Activated T-helper 1 cell treated with anti-CD3 and anti-CD28 coated beads, Interleukin-2, amount 50 U/mL, for 16 hours (primary cell): ENCODE measurements around the gene NOX5.

Experiments
- DNase-seq, 2 donors: peaks; one replicate each; pipeline ENCODE4 v3.0.0-alpha.2; 2020; ENCODE audit warnings: low read depth in 1 of 2, low spot score in 1 of 2

NOX5 gene

GRCh38 chr15:68990231-68990991 lies 24.1 kb upstream of the NOX5 start:
- DNase-seq = no peak

GRCh38 chr15:68990992-68991500 lies 23.4 kb upstream of the NOX5 start:
- no peak for DNase-seq

GRCh38 chr15:68991723-68992122 lies 22.8 kb upstream of the NOX5 start:
- DNase-seq = no peak

- DNase-seq = no peak
Observed at GRCh38 chr15:68992696-68993095, 21.8 kb upstream of the NOX5 start.

- no peak for DNase-seq
Observed at GRCh38 chr15:68993276-68993675, 21.2 kb upstream of the NOX5 start.

GRCh38 chr15:68994149-68994548 lies 20.3 kb upstream of the NOX5 start:
- no peak for DNase-seq

GRCh38 chr15:68994981-68995761 lies 19.3 kb upstream of the NOX5 start:
- DNase-seq = no peak

GRCh38 chr15:68997050-68997449 lies 17.4 kb upstream of the NOX5 start:
- no peak for DNase-seq

GRCh38 chr15:68997930-68998777 lies 16.3 kb upstream of the NOX5 start:
- no peak for DNase-seq

- DNase-seq = no peak
Observed at GRCh38 chr15:68999091-68999490, 15.4 kb upstream of the NOX5 start.

- no peak for DNase-seq
Observed at GRCh38 chr15:69000091-69000490, 14.4 kb upstream of the NOX5 start.

- DNase-seq = no peak
Observed at GRCh38 chr15:69000725-69001503, 13.6 kb upstream of the NOX5 start.

- no peak for DNase-seq
Observed at GRCh38 chr15:69002783-69003182, 11.7 kb upstream of the NOX5 start.

- no peak for DNase-seq
Observed at GRCh38 chr15:69004011-69004410, 10.5 kb upstream of the NOX5 start.

GRCh38 chr15:69008056-69008455 lies 6.4 kb upstream of the NOX5 start:
- DNase-seq = no peak

GRCh38 chr15:69009341-69009740 lies 5.2 kb upstream of the NOX5 start:
- no peak for DNase-seq

GRCh38 chr15:69011641-69012040 lies 2.9 kb upstream of the NOX5 start:
- DNase-seq = no peak

GRCh38 chr15:69012761-69013364 lies 1.6 kb upstream of the NOX5 start:
- DNase-seq = no peak

- no peak for DNase-seq
Observed at GRCh38 chr15:69013726-69014406, 629 bp upstream of the NOX5 start.

GRCh38 chr15:69015591-69015990 lies 1.1 kb downstream of the NOX5 start:
- no peak for DNase-seq
